Stomach (tissue), 9 donors: ENCODE data around the gene USP13. TPM values are rescaled to one million over a fixed set of nuclear protein-coding genes. Genes with fewer than 3 reads are reported as not detected.

ENCODE experiments used
- DNase-seq, 2 donors: peaks; one replicate each; pipeline versions ENCODE4 v3.0.0 to v3.0.0-alpha.2; 2013 to 2019
- H3K27ac ChIP-seq, 5 donors: fragments of 200-600 bp in 4 of 5; sonication (generic) in 4 of 5; one replicate each; pipeline ENCODE4 v1.5.1; 2013 to 2019; ENCODE audit warnings: mild to moderate bottlenecking in 1 of 5, moderate library complexity in 1 of 5
- H3K27me3 ChIP-seq, 3 donors: fragments of 200-600 bp; sonication (generic); one replicate each; pipeline ENCODE4 v1.5.1; 2017 to 2019; ENCODE audit warnings: mixed run types in 1 of 3
- H3K36me3 ChIP-seq, 4 donors: fragments of 200-600 bp; sonication (generic); 1 replicate in 3 of 4; 2 replicates in 1 of 4; pipeline ENCODE4 v1.5.1; 2016 to 2019
- H3K4me1 ChIP-seq, 4 donors: fragments of 200-600 bp; sonication (generic); one replicate each; pipeline ENCODE4 v1.5.1; 2016 to 2019
- H3K4me3 ChIP-seq, 4 donors: fragments of 200-600 bp; sonication (generic) in 3 of 4; one replicate each; pipeline ENCODE4 v1.5.1; 2016 to 2019; ENCODE audit warnings: mild to moderate bottlenecking in 1 of 4
- H3K9me3 ChIP-seq, 4 donors: fragments of 200-600 bp; sonication (generic); one replicate each; pipeline ENCODE4 v1.5.1; 2016 to 2019
- CTCF ChIP-seq, 7 experiments: fragments of 450-650 bp in 4 of 7; fragments of 200-600 bp in 3 of 7; sonication (generic) in 3 of 7; IDR thresholded peaks; one replicate each; pipeline ENCODE4 v1.5.1; 2016 to 2019; ENCODE audit warnings: antibody characterized with exemption in 7 of 7, control low read depth in 2 of 7, mild to moderate bottlenecking in 1 of 7
- EP300 ChIP-seq: sonication (generic); formaldehyde crosslinking; IDR thresholded peaks from one replicate; pipeline ENCODE4 v1.6.1; 2017; ENCODE audit warnings: antibody characterized with exemption
- POLR2A ChIP-seq, 4 donors: fragments of 450-650 bp; IDR thresholded peaks; one replicate each; pipeline ENCODE4 v1.6.1; 2016; ENCODE audit warnings: antibody characterized with exemption in 4 of 4, control low read depth in 2 of 4, mild to moderate bottlenecking in 1 of 4, moderate library complexity in 1 of 4
- POLR2AphosphoS5 ChIP-seq, 3 donors: sonication (generic); formaldehyde crosslinking; IDR thresholded peaks; one replicate each; pipeline ENCODE4 v1.6.1; 2016; ENCODE audit warnings: antibody characterized with exemption in 3 of 3
- WGBS, 5 donors: extraction: QIAGEN DNeasy Blood & Tissue Kit in 3 of 5; methylation state at CpG; one replicate each; pipeline versions ENCODE4 v1.1.5 to v1.1.7; 2013 to 2018; 5-methylcytosine and 5-hydroxymethylcytosine counted together
- intact Hi-C: fragments of 100-400 bp; cut with DNase I; formaldehyde crosslinking; loops from one replicate; pipeline ENCODE4 v1.15.1; 2023; ENCODE audit warnings: low total_unique reads
- polyA plus RNA-seq, 3 donors: library from polyadenylated mRNA; stranded (reverse); fragments of 200-250 nt; gene quantifications; one replicate each; pipeline ENCODE4 v1.2.3, GENCODE V29; 2013
- total RNA-seq, 5 donors: library from RNA; depleted of rRNA; stranded (reverse); fragments of >200 nt; gene quantifications; one replicate each; pipeline versions ENCODE4 v1.1.0 to v1.2.3, GENCODE V29; 2014 to 2016
- donor health status: healthy with polysubstance abuse.
- donor health status: Bipolar disorder and iron deficiency.
- donor health status: healthy.

The USP13 gene
- total and polyA plus RNA-seq, 8 donors, result 1.3 to 10.3 (median 3.8) TPM

- peaks cover 0 to 46% (median 36%) of the 10 kb centered on the region in 4 donors for H3K36me3 ChIP-seq
- 83 to 87% (median 86%) methylated on average over 4 of the region's 4 CpGs for WGBS, 5 donors
- no peak overlapping the region for H3K4me3 ChIP-seq
- H3K27ac ChIP-seq, result no peak overlapping the region
- no peaks in the 10 kb centered on the region for H3K27me3 ChIP-seq
- no peaks in the 10 kb centered on the region for H3K9me3 ChIP-seq
- H3K4me1 ChIP-seq, result no peaks in the 10 kb centered on the region
- DNase-seq, result no peak
- intact Hi-C loops, result no loop called here
- no peak for TF ChIP-seq EP300
- TF ChIP-seq POLR2A (IDR thresholded peaks at IDR 0.05), result no peak
- TF ChIP-seq POLR2AphosphoS5 (IDR thresholded peaks at IDR 0.05), result no peak
- no peak for TF ChIP-seq CTCF (IDR thresholded peaks at IDR 0.05)
These were observed 81.8 kb downstream of the USP13 start for GRCh38 chr3:179734497-179735281.

- Histone ChIP-seq H3K36me3 (peaks cover 0 to 51% (median 37%) of the 10 kb centered on the region in 4 donors), H3K4me3 (no peak overlapping the region), H3K9me3 (no peaks in the 10 kb centered on the region), H3K4me1 (no peaks in the 10 kb centered on the region), H3K27me3 (no peaks in the 10 kb centered on the region), H3K27ac (no peak overlapping the region)
- TF ChIP-seq POLR2A (IDR thresholded peaks at IDR 0.05), result no peak
- no peak for TF ChIP-seq CTCF (IDR thresholded peaks at IDR 0.05)
- TF ChIP-seq POLR2AphosphoS5 (IDR thresholded peaks at IDR 0.05), result no peak
- TF ChIP-seq EP300, result no peak
- no peak for DNase-seq
- intact Hi-C loops, result no loop called here
These were observed 82.5 kb downstream of the USP13 start for GRCh38 chr3:179735321-179735720.

GRCh38 chr3:179738998-179739397, 86.2 kb downstream of the USP13 start:
- Histone ChIP-seq H3K4me1 (no peaks in the 10 kb centered on the region), H3K27ac (no peak overlapping the region), H3K27me3 (no peaks in the 10 kb centered on the region), H3K4me3 (no peak overlapping the region), H3K9me3 (no peaks in the 10 kb centered on the region), H3K36me3 (peaks cover 2 to 50% (median 33%) of the 10 kb centered on the region in 4 donors)
- no peak for DNase-seq
- WGBS, 5 donors, result 89 to 96% (median 95%) methylated on average over 6 of the region's 6 CpGs
- TF ChIP-seq POLR2AphosphoS5 (IDR thresholded peaks at IDR 0.05) (no peak), CTCF (IDR thresholded peaks at IDR 0.05) (no peak), EP300 (no peak), POLR2A (IDR thresholded peaks at IDR 0.05) (no peak)
- intact Hi-C loops, result no loop called here

- Histone ChIP-seq H3K9me3 (no peaks in the 10 kb centered on the region), H3K4me3 (no peak overlapping the region), H3K36me3 (peaks cover 2 to 56% (median 40%) of the 10 kb centered on the region in 4 donors), H3K4me1 (no peaks in the 10 kb centered on the region), H3K27ac (no peak overlapping the region), H3K27me3 (no peaks in the 10 kb centered on the region)
- no peak for DNase-seq
- TF ChIP-seq CTCF (IDR thresholded peaks at IDR 0.05) (no peak), POLR2AphosphoS5 (IDR thresholded peaks at IDR 0.05) (no peak), POLR2A (IDR thresholded peaks at IDR 0.05) (no peak), EP300 (no peak)
- whole genome bisulfite sequencing, 5 donors, result 87 to 88% (median 88%) methylated on average over 12 of the region's 12 CpGs
- intact Hi-C loops, result no loop called here
These were observed 87.2 kb downstream of the USP13 start for GRCh38 chr3:179739816-179740594.
